GM19324 (cell line): ENCODE measurements around the gene NKD2.
"Not testable (repeated sequence)": the region's sequence is repeated elsewhere in the genome, so short reads cannot be mapped to it uniquely, and the experiment has no call there.

Experiments used
- ATAC-seq: cut with Tn5 transposase; IDR thresholded peaks from one replicate; pipeline ENCODE4 v1.9.1; 2021; ENCODE audit warnings: mild to moderate bottlenecking, moderate library complexity; ENCODE audit not compliant: unreplicated experiment, low FRiP score

Gene NKD2

DNA sequence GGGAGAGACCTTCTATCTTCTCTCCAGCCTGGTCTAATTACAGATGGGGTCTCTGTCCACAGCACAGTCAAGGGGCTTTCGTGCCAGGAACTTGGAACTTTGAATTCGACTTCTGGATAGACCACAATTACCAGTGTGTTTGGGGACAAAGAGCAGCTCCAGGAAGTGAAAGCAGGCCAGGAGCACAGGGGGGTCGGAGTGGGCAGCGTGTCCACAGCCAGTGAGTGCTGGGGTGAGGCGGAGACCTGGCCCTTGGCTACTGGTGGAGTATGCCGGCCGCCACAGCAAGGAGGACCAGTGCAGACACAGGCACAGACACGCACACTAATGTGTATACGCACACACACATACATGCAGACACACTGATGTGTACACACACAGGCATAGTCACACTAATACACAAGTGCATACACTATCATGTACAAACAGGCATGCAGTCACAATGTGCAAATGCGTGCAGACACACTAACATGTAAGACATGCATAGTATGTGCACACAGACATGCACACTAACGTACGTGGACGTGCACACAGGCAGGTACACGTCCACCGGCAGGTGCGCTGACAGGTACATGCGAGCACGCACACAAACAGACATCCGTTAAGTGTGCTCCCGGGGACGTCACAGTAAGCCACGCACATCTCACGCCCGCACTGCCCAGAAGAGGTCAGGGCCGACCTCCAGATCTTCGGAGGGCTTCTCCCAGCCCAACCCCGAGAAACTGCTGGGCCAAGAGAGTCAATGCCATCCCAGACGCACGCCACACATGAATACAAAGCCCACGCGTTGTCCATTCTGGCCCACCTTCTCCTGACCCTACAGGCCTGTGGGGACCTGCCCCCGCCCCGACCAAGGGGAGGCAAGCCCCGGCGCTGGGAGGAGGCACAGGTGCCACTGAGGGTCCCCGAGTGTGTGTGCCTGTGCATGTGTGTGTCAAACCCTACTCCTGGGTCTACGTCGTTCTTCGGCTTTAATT, 46.5 kb downstream of the NKD2 start:
- no peak for ATAC-seq

DNA sequence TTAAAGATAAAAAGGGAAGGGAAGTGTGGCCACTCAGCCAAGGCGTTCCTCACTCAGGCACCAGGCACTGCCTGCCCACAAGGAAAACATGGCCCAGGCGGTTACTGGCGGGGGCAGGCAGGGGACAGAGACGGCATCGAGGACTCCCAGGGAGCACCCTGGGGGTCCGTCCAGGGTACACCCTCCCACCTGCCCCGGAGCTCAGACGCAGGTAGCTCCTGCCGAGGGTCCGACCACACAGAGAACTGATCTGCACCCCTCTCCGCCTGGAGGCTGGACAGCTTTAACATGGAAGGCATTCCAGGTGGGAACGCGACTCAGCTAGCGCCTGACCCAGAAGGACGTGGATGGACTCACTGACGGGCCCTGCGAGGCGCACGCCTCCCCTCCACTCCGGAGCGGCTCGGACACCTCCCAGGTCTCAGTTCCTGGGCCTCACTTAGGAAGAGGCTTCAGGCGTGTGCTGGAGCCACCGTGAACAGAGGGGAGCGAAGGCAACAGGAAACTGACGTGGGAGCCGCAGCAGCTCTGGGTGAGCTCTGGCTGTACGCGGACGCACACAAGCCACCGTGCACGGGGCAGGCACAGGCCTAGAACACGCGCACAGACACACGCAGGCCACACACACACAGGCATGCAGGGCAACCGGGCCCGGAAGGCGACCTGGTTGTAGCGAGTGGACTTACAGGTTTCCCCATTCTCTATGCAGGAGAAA, 47.5 kb downstream of the NKD2 start:
- ATAC-seq = no peak

- no peak for ATAC-seq
Measured at GRCh38 chr5:1056611-1057484, 48.2 kb downstream of the NKD2 start.

GRCh38 chr5:1057485-1058082, 49.0 kb downstream of the NKD2 start:
- ATAC-seq = no peak

GRCh38 chr5:1058083-1058945, 49.7 kb downstream of the NKD2 start:
- ATAC-seq = no peak

GRCh38 chr5:1058988-1059883, 50.6 kb downstream of the NKD2 start:
- ATAC-seq = no peak

- no peak for ATAC-seq
Measured at GRCh38 chr5:1059884-1060263, 51.3 kb downstream of the NKD2 start.

DNA sequence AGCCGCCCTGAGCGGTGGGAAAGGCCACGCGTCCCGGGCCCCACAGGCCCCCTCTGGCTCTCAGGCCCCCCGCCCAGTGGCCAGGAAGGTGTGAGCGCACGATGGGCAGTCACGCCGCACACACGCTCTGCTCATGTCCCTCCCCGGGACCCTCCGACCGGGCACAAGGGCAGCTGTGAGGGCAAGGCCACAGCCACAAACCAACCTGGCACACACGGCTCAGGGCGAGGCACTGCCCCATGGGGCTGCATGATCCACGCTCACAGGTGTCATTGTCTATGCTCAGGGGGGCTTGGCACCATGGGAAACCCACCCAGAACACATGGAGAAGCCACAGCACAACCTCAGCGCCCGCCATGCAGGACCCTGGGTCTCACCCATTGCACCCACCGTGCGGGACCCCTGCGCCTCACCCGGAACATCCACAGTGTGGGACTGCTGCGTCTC, 52.0 kb downstream of the NKD2 start:
- no peak for ATAC-seq

DNA sequence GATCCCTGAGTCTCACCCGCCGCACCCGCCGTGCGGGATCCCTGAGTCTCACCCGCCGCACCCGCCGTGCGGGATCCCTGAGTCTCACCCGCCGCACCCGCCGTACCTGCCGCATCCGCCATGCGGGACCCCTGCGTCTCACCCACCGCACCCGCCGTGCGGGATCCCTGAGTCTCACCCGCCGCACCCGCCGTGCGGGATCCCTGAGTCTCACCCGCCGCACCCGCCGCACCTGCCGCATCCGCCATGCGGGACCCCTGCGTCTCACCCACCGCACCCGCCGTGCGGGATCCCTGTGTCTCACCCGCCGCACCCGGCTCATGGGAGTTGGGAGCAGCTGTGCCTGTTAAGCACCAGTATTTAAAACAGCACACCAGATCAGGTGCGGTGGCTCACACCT, 52.7 kb downstream of the NKD2 start:
- not testable (repeated sequence) for ATAC-seq

- ATAC-seq = no peak
Measured at GRCh38 chr5:1061916-1062315, 53.3 kb downstream of the NKD2 start.

DNA sequence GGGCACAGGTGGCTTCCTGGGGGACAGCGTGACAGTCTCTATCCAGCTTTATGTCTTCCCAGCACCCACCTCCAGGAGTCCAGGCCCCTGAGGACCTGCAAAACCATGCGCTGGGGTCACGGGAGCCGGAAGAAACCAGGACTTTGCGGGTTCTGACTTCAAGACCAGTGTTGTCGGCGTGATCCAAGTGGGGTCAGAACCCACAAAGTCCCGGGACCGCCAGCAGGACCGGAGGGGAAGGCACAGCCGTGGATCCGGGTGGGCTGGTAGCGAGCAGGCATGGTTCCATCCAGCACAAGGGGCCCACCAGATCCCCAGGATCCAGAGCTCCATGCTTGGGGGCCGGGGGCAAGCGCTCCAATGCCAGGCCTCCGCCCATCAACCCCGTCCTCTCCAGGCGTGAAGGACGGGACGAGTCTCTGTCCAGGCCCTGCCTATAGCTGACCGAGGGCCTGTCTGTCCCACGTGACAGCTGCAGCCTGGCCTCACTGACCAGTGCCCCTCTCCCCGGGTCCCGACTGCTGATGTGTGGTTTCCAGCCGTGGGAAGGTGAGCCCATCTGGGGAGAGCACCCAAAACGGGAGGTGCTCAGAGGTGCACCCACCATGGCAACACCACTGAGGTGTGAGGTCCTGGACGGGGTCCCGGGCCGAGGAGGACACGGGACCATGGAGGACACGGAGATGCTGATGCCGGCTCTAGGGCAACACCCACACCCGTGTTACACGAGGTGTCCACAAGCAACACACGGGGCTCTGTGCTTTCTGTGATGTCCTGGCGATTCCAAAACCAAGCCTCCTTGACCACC, 54.4 kb downstream of the NKD2 start:
- ATAC-seq = no peak

GRCh38 chr5:1063661-1064382, 55.2 kb downstream of the NKD2 start:
- ATAC-seq = no peak

DNA sequence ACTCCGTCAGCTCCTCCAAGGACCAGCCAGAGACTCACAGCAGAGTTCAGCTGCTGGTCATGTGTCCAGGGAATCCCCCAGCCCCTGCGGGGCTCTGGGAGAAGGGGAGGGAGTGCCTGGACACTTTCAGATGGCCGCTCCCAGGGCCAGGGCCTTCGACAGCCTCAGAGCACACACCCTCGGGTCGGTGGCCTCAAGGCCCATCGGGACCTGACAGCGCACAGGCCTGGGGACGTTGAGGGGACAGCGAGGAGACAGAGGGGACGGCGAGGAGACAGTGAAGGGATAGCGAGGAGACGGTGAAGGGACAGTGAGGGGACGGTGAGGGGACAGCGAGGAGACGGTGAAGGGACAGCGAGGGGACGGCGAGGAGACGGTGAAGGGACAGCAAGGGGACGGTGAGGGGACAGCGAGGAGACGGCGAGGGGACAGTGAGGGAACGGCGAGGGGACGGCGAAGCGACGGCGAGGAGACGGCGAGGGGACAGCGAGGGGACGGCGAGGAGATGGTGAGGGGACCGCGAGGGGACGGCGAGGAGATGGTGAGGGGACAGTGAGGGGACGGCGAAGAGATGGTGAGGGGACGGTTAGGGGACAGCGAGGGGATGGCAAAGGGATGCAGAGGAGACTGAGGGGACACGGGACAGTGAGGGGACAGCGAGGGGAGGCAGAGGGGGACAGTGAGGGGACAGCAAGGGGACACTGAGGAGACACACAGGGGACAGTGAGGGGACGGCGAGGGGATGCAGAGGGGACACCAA, 56.0 kb downstream of the NKD2 start:
- no peak for ATAC-seq

DNA sequence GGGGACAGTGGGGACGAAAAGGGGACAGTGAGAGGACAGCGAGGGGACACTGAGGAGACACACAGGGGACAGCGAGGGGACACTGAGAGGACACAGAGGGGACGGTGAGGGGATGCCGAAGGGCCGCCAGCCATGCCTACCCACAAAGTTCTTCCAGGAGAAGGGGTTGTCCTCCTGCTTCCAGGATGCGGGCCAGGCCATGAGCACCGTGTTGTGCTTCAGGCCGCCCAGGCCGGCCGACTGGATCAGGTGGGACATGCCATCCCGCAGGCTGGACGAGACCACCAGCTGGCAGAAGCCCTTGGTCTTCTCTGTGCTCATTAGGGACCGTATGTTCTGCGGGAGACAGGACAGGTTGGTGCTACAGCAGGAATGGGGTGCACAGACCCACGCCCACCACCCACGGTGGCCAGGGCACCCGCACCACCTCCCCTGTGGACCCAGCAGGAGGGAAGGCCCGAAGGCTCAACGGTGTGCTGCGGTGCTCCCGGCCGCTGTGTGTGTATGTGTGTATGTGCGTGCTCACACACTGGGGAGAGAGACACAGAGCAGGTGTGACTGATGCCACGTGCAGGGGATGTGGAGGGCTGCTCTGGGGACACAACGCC, 56.6 kb downstream of the NKD2 start:
- no peak for ATAC-seq

- ATAC-seq = no peak
Measured at GRCh38 chr5:1065891-1066650, 57.5 kb downstream of the NKD2 start.
